Stimulated activated memory B cell treated with anti-CD40 and anti-IgM and Interleukin-4, amounts not matched to agents 10 μg/mL and 1 μg/mL and 100 μg/mL, for 72 hours (primary cell): Measurements from ENCODE around the gene AP5Z1.

ENCODE experiments used
- ATAC-seq: fragments of 150-1000 bp; cut with Tn5 transposase; 2 replicates; pipeline ENCODE4 v1.10.0; 2021
- H3K27ac Mint-ChIP-seq: one replicate; pipeline ENCODE4 v1.8.0; 2022; ENCODE audit warnings: mild to moderate bottlenecking, mixed read lengths
- H3K27me3 Mint-ChIP-seq: one replicate; pipeline ENCODE4 v1.8.0; 2022; ENCODE audit warnings: mixed read lengths
- H3K36me3 Mint-ChIP-seq: one replicate; pipeline ENCODE4 v1.8.0; 2022; ENCODE audit warnings: mixed read lengths
- H3K4me1 Mint-ChIP-seq: one replicate; pipeline ENCODE4 v1.8.0; 2022; ENCODE audit warnings: mixed read lengths
- H3K4me3 Mint-ChIP-seq: one replicate; pipeline ENCODE4 v1.8.0; 2022; ENCODE audit warnings: mild to moderate bottlenecking, moderate library complexity, mixed read lengths
- H3K9me3 Mint-ChIP-seq: one replicate; pipeline ENCODE4 v1.8.0; 2022; ENCODE audit warnings: mixed read lengths

AP5Z1 gene

DNA sequence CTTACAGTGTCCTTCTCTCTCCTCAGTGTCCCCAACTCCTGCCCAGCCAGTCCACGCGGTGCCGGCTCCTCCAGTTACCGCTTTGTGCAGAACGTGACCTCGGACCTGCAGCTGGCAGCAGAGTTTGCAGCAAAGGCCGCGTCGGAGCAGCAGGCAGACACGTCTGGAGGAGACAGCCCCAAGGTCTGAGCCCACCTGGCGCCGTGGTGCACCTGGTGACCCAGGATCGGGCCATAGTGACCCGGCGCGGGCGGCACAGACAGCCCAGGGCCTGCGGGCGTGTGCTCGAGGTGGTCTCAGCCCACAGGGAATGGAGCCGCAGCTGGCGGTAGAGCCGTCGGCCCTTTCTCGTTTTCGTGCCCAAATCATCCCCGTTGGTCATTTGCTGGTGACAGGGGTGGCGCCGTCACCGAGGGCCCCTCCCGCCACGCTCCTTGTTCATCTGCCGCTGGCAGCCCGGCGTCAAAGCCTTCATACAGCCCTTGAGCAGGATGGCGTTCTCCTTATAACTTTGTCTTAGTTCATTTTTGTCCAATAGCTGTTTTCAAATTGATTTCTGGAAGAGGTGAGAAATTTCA, 20.9 kb upstream of the AP5Z1 start:
- ATAC-seq, result no peak
- H3K27ac Mint-ChIP-seq, result no peak overlapping the region
- H3K36me3 Mint-ChIP-seq, result peaks cover 44% of the 10 kb centered on the region
- H3K27me3 Mint-ChIP-seq, result no peaks in the 10 kb centered on the region
- peaks cover 19% of the 10 kb centered on the region for H3K4me1 Mint-ChIP-seq
- no peaks in the 10 kb centered on the region for H3K9me3 Mint-ChIP-seq
- H3K4me3 Mint-ChIP-seq, result no peak overlapping the region

DNA sequence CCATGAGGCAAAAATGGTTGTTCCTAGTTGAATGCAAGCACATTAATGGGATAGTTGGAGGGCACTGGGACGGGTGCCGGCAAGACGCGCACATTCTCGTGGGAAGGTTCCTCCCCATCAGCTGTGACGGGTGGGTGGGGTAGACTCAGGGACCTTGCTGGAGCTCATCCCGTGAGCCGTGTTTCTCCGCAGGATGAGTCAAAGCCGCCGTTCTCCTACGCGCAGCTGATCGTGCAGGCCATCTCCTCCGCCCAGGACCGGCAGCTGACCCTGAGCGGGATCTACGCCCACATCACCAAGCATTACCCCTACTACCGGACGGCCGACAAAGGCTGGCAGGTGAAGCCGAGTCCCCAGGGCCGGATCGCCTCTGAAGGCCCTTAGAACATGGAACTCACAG, 20.4 kb upstream of the AP5Z1 start:
- no peak overlapping the region for H3K4me3 Mint-ChIP-seq
- H3K9me3 Mint-ChIP-seq, result no peaks in the 10 kb centered on the region
- H3K27ac Mint-ChIP-seq, result no peak overlapping the region
- H3K4me1 Mint-ChIP-seq, result peaks cover 19% of the 10 kb centered on the region
- H3K27me3 Mint-ChIP-seq, result no peaks in the 10 kb centered on the region
- ATAC-seq, result no peak
- H3K36me3 Mint-ChIP-seq, result peaks cover 50% of the 10 kb centered on the region

DNA sequence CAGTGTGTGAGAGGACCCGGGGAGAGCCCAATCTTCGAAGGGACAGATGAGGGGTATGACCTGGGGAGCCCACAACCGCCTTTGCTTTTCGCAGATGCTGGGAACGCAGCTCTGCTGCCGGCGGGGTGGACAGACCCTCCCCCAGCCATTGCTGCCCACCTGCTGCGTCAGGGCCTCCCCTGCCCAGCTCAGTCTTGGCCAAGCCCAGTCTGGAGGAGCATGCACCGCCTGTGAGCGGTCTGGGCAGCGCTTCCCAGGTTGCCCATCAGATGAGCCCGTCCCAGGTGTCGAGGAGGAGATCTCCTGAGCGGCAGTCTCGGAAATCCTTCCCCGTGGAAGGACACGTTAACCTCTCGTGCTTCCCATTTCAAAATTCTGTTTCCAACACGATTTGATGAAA, 17.3 kb upstream of the AP5Z1 start:
- Mint-ChIP-seq H3K27me3 (no peaks in the 10 kb centered on the region), H3K4me3 (no peak overlapping the region), H3K36me3 (peaks cover 60% of the 10 kb centered on the region), H3K27ac (no peak overlapping the region), H3K4me1 (peaks cover 10% of the 10 kb centered on the region), H3K9me3 (no peaks in the 10 kb centered on the region)
- ATAC-seq, result no peak

DNA sequence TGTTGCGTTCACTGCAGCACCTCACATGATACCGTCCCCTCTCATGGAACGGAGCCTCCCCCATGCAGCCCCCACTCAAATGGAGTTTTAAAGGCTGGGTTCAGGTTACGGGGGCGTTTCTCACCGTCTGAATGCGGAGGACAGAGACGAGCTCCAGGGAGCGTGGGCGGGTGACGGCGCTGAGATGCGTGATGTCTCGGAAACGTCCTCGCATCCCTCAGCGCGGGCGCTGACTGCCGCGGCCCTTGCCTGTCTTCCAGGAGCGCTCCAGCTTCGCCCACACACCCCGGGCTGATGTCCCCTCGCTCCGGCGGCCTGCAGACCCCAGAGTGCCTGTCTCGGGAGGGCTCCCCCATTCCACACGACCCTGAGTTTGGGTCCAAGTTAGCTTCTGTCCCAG, 16.6 kb upstream of the AP5Z1 start:
- ATAC-seq, result no peak
- H3K27me3 Mint-ChIP-seq, result no peaks in the 10 kb centered on the region
- no peak overlapping the region for H3K4me3 Mint-ChIP-seq
- no peaks in the 10 kb centered on the region for H3K9me3 Mint-ChIP-seq
- peaks cover 56% of the 10 kb centered on the region for H3K36me3 Mint-ChIP-seq
- peaks cover 3% of the 10 kb centered on the region for H3K4me1 Mint-ChIP-seq
- H3K27ac Mint-ChIP-seq, result no peak overlapping the region

DNA sequence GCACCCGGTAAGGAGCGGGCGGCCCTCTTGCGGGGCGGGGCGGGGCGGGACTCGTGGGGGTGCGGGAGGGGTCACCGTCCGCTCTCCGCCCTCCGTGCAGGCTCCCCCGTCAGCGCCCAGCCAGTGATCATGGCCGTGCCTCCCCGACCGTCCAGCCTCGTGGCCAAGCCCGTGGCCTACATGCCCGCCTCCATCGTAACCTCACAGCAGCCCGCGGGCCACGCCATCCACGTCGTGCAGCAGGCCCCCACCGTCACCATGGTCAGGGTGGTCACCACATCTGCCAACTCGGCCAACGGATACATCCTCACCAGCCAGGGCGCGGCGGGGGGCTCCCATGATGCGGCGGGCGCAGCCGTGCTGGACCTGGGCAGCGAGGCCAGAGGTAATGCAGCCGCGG, 16.2 kb upstream of the AP5Z1 start:
- Mint-ChIP-seq H3K36me3 (peaks cover 56% of the 10 kb centered on the region), H3K4me1 (no peaks in the 10 kb centered on the region), H3K27ac (no peak overlapping the region), H3K27me3 (no peaks in the 10 kb centered on the region), H3K4me3 (no peak overlapping the region), H3K9me3 (no peaks in the 10 kb centered on the region)
- no peak for ATAC-seq

DNA sequence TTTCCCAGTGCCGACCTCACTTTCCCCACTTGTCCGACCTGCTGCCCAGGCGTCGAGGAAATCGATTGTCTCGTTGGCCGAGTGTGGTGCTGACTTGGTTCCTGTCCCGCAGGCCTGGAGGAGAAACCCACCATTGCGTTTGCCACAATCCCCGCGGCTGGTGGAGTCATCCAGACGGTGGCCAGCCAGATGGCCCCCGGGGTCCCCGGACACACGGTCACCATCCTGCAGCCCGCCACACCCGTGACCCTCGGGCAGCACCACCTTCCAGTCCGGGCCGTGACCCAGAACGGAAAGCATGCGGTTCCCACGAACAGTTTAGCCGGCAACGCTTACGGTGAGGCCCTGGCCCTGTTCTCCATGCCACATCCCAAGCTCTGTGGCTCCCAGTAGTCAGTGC, 14.5 kb upstream of the AP5Z1 start:
- Mint-ChIP-seq H3K36me3 (peaks cover 47% of the 10 kb centered on the region), H3K4me1 (no peaks in the 10 kb centered on the region), H3K27ac (no peak overlapping the region), H3K4me3 (no peak overlapping the region), H3K27me3 (no peaks in the 10 kb centered on the region), H3K9me3 (no peaks in the 10 kb centered on the region)
- ATAC-seq, result no peak

DNA sequence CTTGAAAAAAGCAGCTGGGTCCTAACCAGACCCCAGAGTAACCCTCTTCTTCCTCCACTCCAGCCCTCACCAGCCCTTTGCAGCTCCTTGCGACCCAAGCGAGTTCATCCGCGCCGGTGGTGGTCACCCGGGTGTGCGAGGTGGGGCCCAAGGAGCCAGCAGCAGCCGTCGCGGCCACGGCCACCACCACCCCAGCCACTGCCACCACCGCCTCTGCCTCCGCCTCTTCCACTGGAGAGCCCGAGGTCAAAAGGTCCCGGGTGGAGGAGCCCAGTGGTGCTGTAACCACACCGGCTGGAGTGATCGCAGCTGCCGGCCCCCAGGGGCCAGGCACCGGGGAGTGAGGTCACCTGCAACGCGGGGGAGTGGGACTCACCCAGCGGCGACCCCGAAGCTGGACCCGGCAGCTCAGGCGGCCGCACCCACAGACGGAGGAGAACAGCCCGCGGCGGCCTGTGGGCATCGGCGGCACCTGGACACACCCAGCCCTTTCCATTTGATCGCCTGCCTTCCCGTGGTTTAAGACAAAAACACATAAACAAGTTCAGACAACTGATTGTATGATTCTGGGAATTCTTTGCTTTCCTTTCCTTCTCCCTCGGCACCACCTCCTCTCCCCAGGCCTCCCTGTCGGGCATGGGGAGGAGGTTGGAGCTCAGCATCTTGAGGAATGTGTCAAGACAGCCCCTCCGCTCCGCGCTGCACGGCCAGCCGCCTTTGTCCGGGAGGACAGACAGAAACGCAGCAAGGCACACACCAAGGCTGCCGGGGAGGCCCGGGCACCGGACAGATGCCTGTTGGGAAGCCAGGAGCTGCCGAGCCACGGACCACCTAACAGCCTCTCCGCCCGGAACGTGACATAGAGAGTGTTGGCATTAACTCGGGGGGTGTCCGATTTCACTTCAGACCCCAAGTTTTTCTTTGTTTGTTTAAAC, 13.0 kb upstream of the AP5Z1 start:
- Mint-ChIP-seq H3K4me1 (no peaks in the 10 kb centered on the region), H3K4me3 (no peak overlapping the region), H3K27ac (no peak overlapping the region), H3K9me3 (no peaks in the 10 kb centered on the region), H3K36me3 (peaks cover 41% of the 10 kb centered on the region), H3K27me3 (no peaks in the 10 kb centered on the region)
- no peak for ATAC-seq

DNA sequence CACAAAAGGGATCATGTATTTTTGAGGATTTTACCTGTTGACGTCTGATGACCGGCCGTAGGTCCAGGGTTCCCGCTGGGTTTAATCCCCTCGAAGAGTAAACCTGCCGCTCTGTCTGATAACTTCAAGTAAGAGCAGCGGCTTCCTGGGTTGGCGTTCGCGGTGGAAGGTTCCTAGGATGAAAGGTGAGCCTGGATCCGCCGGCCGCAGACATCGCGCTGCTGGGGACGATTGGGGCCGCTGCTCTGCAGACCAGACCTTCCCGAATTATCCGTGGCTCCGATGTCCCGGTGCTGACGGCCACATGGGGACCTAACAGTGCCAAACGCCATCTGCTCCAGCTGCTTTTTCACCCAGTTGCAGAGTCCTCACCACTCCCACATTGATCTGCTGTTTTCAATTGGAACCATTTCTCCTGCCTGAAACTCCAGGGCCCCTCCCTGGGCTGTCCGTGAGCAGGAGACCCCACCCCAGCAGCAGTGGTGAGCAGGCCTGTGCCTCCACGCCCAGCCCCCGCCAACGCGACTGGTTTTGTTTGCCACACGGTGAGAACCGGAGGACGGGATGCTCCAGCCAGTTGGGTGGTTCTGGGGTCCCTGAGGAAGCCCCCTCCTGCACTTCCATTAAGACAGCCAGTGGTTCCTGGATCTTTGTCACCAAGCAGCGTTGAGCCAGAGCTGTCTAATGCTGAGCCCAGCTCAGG, 12.2 kb upstream of the AP5Z1 start:
- H3K4me1 Mint-ChIP-seq, result no peaks in the 10 kb centered on the region
- H3K27ac Mint-ChIP-seq, result no peak overlapping the region
- H3K36me3 Mint-ChIP-seq, result peaks cover 41% of the 10 kb centered on the region
- no peak overlapping the region for H3K4me3 Mint-ChIP-seq
- no peaks in the 10 kb centered on the region for H3K27me3 Mint-ChIP-seq
- no peak for ATAC-seq
- H3K9me3 Mint-ChIP-seq, result no peaks in the 10 kb centered on the region

DNA sequence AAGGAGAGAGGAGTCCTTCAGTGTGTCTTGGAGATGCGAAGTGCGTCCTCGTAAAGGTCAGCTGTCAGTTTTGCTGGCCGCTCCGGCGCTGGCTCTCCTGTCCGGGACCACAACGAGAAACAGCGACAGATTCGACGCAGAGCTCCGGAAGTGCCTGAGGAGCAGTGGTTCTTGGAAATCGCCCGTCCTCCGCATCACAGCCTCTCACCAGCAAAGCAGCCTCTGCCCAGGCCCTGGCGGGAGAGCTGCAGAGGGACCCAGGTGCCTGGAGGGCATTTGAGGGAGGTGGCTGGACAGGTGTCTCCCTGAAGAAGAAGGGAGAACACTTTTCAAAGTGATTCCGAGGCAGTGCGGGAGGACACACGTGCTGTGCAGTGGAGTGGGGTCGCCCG, 11.6 kb upstream of the AP5Z1 start:
- H3K36me3 Mint-ChIP-seq, result peaks cover 41% of the 10 kb centered on the region
- ATAC-seq, result no peak
- no peaks in the 10 kb centered on the region for H3K4me1 Mint-ChIP-seq
- H3K4me3 Mint-ChIP-seq, result no peak overlapping the region
- H3K9me3 Mint-ChIP-seq, result no peaks in the 10 kb centered on the region
- H3K27me3 Mint-ChIP-seq, result no peaks in the 10 kb centered on the region
- H3K27ac Mint-ChIP-seq, result no peak overlapping the region

DNA sequence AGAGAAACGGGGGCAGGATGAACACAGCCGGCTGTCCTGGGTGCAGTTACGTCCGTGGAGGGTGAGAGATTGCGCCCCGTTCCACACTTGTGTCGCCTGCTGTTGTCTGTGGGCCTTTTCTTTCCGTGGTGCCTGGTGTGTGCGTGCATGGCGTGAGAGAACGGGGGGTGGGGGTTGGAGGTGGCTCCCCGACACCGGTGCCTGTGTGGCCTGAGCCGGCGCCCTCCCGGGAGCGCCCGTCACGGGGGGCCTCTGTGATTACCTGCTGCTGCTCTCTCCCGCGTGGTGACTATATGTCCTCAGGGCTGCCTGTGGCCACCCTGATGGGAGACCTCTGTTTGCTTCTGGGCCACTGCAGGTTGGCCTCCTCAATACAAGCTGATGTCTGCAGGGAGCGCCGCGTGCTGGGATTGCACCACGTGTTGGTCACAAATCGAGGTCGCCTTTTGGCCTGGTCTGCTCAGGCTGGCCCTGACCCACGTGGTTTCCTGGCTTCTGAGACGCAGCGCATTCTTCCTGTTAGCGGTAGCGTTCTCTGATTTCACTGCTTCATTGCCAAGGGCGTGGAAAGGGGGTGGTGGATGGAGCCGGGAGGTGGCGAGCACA, 10.9 kb upstream of the AP5Z1 start:
- Mint-ChIP-seq H3K4me1 (no peaks in the 10 kb centered on the region), H3K36me3 (peaks cover 37% of the 10 kb centered on the region), H3K4me3 (peak overlapping the region; percentile 39), H3K27ac (no peak overlapping the region), H3K9me3 (no peaks in the 10 kb centered on the region), H3K27me3 (no peaks in the 10 kb centered on the region)
- no peak for ATAC-seq

DNA sequence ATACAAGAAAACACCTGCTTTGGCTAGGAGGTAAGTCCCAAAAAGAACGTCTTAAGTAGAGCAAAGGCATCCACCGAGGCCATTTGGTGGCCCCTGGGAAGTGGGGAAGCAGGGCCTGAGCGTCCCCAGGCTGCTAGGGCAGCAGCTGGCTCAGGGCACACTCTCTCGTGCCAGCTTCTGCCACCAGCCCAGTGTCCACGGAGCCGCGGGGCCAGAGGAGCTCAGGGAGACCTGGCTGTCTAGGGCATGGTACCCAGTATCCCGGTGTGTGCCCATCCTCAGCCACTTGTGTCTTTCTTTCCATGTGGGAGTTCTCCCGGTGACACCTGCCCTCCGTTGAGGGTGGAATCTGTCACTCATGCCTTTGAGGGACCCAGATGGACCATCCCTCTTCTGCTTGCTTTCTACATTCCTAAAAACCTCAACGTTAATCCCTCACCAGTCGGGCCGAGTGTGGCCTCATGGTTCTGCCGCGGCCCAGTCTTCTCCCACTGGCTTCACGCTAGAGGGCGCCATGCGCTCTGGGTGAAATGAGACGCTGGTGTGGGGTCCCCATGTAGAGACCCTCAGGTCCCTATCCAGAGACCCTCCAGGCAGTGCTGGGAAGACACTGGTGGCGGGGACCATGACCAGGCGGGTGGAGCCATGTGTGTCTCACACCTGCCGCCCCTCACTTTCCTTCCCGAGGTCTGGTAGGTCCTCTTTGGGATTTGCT, 9.5 kb upstream of the AP5Z1 start:
- peaks cover 24% of the 10 kb centered on the region for H3K36me3 Mint-ChIP-seq
- no peak overlapping the region for H3K4me3 Mint-ChIP-seq
- no peak for ATAC-seq
- no peaks in the 10 kb centered on the region for H3K9me3 Mint-ChIP-seq
- H3K4me1 Mint-ChIP-seq, result no peaks in the 10 kb centered on the region
- no peaks in the 10 kb centered on the region for H3K27me3 Mint-ChIP-seq
- no peak overlapping the region for H3K27ac Mint-ChIP-seq

DNA sequence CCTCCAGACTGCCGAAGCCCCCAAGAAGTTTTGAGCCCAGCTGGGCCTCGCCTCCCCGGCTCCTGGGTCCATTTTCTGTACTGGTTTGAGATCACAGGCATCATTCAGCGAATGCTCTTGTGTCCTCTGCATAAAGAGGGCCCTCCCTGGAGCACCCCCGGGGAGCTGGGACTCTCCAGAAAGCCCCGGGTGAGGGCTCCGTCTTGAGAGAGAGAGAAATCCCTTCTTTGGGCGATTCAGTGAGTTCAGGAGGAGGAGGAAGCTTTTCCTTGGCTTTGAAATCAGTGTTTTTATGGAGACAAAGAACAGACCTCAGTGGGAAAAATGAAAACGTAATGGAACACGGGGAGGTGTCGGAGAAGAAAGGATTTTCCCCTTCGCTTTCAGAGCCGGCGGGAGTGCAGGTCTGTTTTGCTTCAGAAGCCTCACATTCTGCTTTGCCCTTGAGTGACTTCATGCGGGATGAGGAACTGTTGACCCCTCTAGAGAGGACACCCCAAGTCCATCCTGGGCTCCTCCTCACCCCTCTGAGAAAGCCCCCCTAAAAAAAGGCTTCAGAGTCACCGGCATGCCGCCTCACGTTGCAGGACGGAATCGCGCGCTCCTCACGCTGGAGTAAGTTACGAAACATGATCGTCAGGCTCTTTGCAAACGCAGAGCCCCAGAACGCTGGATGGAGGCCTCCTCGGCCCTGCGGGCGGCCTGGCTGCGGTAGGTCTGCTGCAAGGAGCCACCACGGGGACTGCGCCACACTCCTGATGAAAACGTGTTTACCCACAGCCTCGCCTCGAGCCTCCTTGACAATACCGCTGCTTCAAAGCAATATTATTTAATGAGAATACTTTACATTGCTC, 8.5 kb upstream of the AP5Z1 start:
- Mint-ChIP-seq H3K4me1 (no peaks in the 10 kb centered on the region), H3K36me3 (peaks cover 15% of the 10 kb centered on the region), H3K4me3 (no peak overlapping the region), H3K27ac (no peak overlapping the region), H3K9me3 (no peaks in the 10 kb centered on the region), H3K27me3 (no peaks in the 10 kb centered on the region)
- ATAC-seq, result no peak

DNA sequence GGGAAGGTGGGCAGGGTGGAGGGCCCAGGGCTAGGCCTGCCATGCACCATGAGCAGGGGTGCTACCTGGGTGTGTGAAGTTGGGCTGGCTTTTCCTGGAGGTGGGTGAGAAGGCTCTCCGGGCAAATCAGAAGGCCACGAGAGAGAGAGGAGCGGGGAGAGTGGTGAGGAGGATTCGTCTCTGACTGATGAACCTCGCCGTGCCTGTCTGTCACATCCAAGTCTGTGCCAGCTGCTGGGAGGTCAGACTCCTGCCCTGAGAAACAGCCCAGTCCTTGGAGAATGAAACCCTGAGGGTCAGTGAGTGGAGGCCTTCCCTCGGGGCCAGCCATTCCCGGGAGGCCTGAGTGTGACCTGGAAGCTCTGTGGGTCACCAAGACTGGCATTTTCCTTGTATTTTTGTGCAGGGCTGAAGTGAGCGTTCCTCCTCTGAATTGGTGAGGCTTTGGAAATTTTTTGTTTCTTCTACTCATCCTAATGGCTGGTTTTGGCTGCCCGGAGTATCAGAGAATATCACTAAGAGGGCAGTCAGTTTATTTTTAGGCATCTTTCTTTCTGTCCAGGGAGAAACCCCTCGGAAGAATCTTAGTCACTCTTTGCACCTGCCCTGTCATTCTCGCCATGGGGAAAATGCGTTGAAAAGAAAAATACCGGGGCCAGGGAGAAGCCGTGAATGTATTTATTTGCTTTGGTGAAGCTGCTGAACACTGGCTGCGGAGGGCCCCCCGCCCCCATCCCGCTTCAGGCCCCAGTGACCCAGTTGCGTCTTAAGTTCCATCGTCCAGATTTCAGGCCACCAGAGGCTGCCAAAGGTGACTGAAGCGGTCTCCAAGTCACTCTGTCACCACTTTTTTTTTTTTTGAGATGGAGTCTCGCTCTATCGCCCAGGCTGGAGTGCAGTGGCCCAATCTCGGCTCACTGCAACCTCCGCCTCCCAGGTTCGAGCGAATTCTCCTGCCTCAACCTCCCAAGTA, 6.5 kb upstream of the AP5Z1 start:
- H3K4me3 Mint-ChIP-seq, result no peak overlapping the region
- no peaks in the 10 kb centered on the region for H3K9me3 Mint-ChIP-seq
- peaks cover 6% of the 10 kb centered on the region for H3K36me3 Mint-ChIP-seq
- no peaks in the 10 kb centered on the region for H3K27me3 Mint-ChIP-seq
- peaks cover 6% of the 10 kb centered on the region for H3K4me1 Mint-ChIP-seq
- no peak overlapping the region for H3K27ac Mint-ChIP-seq
- ATAC-seq, result no peak
